ENCODE results near the gene COX6A1.
A peak's percentile ranks its signal among the peaks of the same experiment; 100 is the strongest.

Gene COX6A1

DNA sequence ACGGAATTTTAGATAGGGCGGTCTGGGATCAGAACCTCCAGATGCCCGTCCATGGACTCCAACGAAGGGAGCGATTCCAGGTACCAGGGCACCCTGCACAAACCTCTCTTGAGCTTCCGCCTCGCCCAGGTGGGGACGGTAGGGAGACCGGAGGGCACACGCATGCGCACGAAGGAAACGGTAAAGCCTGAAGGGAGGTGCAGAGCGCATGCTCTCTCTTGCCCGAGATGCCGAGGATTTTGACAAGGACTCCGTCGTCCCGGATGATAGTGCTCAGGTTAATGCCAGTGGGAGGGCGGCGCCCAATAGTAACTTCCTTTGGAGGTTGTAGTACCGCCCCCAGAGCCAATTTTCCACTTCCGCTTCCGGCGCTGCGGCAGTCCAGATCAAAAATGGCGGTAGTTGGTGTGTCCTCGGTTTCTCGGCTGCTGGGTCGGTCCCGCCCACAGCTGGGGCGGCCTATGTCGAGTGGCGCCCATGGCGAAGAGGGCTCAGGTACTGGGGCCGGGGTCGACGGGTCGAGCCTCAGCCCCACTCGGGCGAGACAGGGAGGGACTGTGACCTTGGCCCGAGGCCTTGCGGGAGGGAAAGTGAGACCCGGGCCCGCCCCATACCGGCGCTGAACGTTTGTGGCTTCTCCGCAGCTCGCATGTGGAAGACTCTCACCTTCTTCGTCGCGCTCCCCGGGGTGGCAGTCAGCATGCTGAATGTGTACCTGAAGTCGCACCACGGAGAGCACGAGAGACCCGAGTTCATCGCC lies at the start of gene COX6A1:
TSS of gene COX6A1 (plus strand) at position 379 of the 760 bp plus-strand sequence. CDS start at position 393, 14 bp downstream.
- DNase-seq (ENCODE audit: low read depth in 2 of 2): peak; percentile 94 to 99

DNA sequence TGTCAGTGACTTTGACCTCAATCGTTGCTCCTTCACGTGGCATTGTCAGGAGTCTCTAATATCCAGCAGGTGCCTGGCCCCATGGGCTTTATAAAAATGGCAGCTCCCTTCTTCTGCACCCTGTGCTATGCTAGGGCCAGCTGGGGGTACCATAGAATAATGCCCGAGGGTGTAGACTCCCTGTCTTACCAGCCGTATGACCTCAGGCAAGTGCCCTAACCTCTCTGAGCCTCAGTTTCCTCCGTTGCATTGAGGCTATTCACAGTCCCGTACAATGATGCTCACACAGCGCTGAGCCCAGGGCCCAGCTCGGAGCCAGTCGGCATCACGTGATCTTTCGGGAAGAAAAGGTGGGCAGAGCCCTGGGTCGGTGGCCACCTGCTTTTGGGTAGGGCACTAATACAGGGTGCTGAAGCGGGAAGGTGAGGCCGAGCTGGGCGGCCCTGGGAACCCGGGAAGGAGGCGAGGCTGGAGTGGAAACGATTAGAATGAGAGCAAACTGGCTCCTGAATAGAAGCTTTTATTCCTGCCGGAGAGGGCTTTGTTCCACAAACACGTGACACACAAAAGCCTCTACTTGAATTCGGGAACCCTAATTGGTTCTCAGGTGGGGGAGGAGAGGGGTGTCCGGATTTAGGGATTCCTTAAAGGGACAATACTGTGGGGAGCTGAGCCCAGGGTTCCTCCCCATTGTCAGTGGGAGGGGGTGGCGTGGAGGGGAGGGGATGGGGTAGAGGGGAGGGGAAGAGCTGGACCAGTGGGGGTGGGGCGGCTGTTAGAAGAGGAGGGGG lies 49.0 kb upstream of the COX6A1 start:
- DNase-seq (ENCODE audit: low read depth in 2 of 2): no peak

DNA sequence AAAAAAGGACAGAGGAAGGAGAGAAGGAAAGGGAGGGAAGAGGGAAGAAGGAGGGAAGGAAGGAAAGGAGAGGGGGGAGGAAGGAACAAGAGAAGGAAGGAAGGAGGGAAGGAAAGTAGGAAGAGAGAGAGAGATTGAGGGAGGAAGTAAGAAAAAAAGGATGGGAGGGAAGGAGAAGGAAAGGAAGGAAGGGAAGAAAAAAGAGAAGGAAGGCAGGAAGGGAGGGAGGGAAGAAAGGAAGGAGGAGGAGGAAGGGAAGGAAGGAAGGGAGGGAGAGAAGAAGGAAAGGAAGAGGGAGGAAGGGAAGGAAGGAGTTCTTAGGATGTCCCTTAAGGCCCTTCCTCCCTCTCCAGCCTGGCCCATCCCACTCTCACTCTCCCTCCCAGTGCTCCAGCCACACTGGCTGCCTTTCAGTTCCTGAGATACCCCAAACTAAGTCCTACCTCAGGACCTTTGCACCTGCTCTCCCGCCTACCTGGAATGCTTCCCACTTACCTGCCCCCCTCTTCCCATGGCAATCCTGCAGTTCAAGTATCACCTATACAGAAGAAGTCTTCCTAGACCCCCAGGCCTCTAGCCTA lies 47.3 kb upstream of the COX6A1 start:
- no peak for DNase-seq (ENCODE audit: low read depth in 2 of 2)

DNA sequence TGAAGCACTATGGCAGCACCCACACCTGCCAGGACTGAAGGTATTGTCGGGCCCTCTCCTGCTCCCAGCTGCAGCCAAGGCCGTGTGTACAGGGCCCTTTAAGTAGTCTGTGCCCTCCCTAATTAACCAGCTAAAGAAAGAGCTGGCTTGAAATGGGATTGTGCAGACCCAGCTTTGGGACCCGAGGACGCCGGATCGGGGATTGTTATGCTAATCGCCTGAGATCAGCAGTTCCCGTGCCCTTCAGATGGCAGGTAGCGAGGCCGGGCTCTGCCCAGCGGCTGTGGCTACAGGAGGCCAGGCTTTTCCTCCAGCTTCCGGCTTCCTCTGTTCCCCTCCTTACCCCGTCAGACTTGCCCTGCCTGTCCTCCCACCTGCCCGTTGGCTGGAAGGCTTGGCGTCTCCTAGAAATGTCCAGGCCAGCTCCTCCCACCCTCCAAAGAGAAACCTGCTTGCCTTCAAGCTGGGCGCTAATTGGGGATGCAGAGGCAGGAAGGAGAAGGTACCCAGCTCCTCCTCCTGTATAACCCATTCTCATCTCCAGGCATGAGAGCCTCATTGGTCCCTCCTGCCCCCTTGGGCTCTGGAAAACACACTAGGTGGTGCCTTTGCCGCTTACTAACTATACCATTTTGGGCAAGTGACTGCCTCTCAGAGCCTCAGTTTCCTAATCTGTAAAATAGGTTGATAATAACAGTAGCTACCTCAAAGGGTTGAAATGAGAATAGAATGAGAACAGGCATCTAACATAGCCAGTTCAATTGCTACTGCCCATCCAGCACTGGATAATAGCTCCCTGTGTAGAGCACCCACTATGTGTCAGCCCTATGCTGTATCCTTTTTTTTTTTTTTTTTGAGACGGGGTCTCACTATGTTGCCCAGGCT lies 43.2 kb upstream of the COX6A1 start:
- no peak for DNase-seq (ENCODE audit: low read depth in 2 of 2)

DNA sequence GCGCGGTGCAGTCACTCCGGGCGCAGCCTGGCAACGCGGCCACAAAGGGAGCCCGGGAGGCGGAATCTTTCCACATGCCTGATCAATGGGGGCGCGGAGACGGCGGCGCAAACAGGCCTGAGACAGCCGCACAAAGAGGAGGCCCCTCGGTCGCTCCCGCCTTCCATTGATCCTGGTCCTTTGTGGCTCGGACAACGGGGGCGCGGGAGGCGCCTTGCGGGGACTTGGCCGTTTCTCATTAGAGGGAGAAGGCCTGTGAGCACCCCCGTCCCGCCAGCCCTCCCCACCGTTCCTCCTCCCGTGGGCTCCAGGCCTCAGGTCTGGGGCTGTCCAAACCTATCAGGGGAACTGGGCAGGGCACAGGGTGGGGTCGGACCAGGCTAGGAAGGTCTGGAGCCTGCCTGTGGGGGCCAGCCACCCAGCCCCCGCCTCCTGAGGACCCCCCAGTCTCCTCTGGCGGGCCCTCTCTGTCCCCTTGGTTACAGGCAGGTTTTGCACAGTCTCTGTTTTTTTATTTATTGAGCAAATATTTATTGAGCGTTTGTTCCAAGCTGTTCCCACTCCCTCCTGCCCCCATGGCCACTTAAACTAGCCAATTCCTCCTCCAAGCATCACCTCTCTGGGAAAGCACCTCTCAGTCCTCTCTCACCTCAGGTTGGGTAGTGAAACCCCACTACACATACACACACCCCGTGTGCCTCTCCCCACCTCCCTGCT lies 39.9 kb upstream of the COX6A1 start:
- DNase-seq (ENCODE audit: low read depth in 2 of 2): no peak

DNA sequence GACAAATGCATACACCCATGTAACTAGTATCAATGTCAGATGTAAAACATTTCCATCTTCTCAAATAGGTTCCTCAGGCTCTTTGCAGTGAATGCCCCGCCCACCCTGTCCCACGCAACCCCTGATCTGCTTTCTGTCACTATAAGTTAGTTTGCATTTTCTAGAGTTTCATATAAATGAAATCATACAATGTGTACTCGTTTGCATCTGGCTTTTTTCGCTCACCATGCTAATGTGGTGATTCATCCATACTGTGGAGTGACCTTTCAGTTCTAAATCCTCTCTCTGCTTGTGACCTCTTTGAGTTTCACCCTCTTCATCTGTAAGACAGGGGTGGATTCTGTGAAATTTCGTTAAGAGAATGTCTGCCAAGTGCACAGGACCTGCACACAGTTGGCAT lies 38.4 kb upstream of the COX6A1 start:
- DNase-seq (ENCODE audit: low read depth in 2 of 2): no peak

DNA sequence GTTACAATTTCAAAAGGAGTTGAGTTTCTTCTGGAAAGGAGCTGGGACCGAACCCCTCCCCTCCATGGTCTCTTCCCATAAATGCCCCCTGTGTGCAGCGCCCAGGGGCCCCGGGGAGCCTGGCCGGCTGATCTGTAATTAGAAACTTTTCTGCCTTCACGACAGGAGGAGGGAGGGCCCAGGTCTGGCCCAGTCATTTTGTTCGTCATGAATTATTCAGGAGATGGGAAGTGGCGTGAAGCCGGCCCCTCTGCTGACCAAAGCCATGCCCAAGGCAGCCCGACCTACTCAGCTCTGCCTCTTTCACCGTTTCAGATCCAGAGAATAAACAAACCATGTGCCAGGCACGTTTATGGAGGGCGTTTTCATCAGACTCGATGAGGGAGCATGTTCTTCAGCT lies 35.7 kb upstream of the COX6A1 start:
- DNase-seq (ENCODE audit: low read depth in 2 of 2): no peak

DNA sequence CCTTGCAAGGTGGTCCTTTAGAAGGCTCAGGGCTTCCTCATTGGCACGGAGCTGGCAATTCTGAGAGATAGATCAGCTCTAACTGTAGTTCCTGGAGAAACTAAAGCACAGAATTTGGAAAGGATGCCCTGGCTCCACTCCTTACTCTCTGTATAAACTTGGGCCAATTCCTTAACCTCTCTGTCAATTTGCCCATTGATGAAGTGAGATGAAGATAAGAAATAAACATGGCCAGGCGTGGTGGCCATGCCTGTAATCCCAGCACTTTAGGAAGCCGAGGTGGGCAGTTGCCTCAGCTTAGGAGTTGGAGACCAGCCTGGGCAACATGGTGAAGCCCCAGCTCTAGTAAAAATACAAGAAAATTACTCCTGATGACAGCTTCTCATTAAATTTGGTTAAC lies 34.0 kb upstream of the COX6A1 start:
- no peak for DNase-seq (ENCODE audit: low read depth in 2 of 2)

DNA sequence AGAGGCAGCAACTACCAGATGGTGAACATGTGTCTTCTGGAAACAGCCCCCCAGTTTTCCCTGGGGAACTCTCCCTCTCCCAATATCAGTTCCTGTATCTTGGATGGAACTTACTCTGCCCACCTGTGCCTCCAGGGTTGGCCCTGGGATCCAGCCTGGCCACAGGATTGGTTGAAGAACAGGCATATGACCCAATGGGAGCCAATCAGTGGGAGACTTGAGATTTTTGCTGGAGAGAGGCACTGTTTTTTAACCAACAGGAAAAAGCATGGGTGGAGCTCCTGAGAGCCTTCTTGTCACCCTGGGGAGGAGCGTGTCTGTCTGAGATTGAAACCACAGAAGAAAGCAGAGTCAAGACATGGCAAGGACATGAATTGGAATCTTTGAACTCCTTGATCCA lies 33.6 kb upstream of the COX6A1 start:
- DNase-seq (ENCODE audit: low read depth in 2 of 2): no peak

DNA sequence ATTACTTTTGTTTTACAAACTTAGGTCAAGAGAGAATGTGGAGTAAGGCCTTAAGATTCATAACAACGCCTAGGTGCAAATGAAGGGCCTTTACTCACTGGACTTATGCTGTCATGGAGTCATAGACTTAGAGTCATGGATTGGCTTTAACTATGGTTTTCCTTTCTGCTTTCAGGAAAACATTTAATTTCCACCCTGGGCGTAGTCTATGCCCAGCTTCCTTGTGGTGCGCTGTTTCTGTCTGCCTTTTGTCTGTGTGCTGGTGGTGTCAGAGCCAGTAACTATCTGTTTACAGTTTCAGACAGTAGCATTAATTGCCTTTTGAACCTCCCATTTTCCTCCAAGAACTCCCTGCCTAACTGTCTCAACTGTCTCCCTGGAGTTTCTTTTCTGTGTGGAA lies 31.8 kb upstream of the COX6A1 start:
- DNase-seq (ENCODE audit: low read depth in 2 of 2): no peak

DNA sequence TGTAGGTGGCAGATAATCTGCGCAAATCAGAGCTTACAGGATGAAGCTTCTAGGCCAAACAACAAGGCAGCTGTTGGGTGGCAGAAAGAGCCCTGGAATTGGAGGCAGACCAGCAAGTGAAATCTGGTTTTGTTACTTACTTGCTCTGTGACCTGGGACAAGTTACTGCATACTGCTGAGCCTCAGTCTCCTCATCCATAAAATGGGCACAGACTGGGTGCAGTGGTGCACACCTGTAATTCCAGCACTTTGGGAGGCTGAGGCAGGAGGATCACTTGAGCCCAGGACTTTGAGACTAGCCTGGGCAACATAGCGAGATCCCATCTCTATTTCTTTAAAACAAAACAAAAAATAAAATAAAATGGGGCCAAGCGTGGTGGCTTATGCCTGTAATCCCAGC lies 31.4 kb upstream of the COX6A1 start:
- no peak for DNase-seq (ENCODE audit: low read depth in 2 of 2)

DNA sequence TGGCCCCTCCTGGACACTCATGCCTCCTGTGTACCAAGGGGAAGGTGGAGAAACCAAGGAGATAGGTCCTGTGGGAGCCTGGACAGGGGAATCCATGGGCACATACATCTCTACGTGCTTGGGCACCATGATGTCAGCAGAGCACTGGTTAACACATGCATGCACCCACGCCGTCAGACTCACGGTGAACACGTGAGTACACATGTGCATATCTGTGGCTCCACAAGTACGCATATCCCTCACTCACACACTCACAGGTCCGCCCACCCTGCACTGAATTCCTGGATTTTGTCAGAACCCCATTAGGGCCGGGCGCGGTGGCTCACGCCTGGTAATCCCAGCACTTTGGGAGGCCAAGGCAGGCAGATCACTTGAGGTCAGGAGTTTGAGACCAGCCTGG lies 29.1 kb upstream of the COX6A1 start:
- DNase-seq (ENCODE audit: low read depth in 2 of 2): no peak

DNA sequence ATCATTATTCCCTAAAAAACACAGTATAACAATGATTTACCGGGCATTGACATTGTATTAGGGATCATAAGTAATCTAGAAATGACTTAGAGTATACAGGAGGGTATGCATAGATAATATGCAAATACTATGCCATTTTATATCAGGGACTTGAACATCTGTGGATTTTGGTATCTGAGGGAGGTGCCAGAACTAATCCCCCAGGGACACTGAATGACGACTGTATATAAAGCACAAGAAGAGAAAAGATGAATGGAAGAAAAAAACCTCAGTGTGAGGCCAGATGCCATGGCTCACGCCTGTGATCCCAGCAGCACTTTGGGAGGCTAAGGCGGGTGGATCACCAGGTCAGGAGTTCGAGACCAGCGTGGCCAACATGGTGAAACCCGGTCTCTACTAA lies 25.5 kb upstream of the COX6A1 start:
- no peak for DNase-seq (ENCODE audit: low read depth in 2 of 2)

DNA sequence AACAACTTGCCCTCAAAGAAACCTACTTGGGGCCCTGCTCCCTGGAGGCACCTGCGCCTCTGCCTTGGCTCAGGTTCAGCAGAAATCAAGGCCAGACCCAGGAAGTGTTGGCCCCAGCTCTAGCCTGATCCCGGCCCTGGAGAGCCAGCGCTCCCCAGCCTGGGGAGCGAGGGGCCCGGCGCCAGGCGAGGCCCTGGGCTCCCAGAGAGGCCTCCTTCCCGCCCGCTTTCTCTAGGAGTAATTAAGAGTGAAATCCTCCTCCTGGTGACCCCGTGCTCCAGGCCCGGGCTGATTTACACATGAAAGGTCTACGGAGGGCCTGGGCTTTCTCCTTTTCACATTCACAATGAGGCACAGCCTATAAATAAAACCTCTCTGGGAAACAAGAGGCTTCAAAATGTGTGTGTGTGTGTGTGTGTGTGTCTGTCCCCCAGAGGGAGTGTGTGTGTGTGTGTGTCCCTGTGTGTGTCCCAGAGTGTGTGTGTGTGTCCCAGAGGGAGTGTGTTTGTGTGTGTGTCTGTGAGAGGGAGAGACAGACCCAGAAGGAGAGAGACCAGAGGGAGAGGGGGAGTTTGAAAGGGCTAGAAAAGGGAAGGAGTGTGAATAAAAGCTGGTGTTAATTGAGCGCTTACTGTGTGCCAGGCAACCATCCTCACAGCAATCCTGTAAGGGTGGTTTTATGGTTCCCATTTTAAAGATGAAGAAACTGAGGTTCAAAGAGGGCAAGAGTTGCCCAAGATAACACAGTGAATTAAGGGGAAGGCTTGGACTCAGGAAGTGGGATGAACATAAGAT lies 23.8 kb upstream of the COX6A1 start:
- no peak for DNase-seq (ENCODE audit: low read depth in 2 of 2)

DNA sequence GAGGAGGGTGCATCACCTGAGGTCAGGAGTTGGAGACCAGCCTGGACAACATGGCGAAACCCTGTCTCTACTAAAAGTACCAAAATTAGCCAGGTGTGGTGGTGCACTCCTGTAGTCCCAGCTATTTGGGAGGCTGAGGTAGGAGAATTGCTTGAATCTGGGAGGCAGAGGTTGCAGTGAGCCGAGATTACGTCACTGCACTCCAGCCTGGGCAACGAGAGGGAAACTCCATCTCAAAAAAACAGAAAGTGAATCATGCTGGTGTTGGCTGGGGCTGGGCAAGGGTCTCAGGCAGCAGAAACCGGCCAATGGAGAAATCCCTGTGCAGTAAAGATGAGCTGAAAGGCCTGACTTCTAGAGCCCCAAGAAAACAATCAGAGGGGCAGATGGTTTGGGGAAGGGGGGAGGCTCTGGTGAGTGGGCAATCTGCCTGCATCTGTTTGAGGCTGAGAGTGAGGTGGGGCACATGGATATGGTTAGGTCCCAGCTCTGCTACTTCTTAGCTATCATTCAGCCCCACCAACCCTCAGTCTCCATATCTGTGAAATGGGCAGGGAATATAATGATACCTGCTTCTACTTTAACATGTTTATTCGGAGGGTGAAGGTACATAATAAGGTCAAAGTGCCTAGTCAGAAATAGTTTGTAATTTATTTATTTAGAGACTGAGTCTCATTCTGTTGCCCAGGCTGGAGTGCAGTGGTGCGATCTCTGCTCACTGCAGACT lies 21.3 kb upstream of the COX6A1 start:
- DNase-seq (ENCODE audit: low read depth in 2 of 2): no peak

DNA sequence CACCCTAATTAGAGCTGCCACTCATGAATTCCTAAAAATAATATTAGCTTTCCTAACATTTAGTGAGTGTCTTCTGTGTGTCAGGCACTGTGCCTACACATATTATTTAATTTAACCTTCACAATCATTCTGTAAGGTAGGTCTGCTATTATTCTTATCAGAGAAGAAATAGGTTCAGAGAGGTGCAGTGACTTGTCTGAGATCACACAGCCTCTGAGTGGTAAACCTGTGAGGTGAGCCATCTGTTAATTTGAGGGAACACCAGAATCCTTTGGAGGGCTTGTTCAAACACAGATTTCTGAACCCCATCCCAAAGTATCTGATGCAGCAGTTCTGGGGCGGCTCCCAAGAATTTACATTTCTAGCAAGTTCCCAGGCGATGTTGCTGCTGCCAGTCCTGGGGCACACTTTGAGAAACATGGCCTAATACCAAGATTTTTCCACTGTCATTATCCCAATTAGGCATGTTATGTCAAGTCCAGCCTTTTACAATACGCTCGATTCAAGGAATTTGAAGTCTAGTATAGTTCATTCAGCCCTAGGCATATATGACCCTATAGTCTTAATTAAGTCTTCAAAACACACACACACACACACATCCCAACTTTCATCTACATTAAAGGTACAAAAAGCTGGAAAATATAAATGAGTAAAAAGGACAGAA lies 19.9 kb upstream of the COX6A1 start:
- DNase-seq (ENCODE audit: low read depth in 2 of 2): no peak

DNA sequence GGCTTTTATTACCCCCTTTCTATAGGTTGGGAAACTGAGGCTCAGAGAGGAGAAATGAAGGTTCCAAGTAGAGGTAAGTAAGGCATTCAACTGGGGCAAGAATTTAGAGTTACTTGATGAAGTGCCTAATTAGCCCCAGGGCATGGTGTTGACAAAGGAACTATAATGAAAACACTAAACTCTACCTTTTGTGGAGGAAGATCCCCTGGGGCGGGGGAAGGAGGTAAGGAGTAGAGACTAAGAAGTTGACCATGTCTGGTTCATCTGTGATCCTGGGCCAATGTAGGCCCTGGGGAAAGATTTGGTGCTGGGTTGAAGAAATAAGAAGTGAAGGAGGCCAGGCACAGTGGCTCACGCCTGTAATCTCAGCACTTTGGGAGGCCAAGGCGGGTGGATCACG lies 16.2 kb upstream of the COX6A1 start:
- DNase-seq (ENCODE audit: low read depth in 2 of 2): no peak

DNA sequence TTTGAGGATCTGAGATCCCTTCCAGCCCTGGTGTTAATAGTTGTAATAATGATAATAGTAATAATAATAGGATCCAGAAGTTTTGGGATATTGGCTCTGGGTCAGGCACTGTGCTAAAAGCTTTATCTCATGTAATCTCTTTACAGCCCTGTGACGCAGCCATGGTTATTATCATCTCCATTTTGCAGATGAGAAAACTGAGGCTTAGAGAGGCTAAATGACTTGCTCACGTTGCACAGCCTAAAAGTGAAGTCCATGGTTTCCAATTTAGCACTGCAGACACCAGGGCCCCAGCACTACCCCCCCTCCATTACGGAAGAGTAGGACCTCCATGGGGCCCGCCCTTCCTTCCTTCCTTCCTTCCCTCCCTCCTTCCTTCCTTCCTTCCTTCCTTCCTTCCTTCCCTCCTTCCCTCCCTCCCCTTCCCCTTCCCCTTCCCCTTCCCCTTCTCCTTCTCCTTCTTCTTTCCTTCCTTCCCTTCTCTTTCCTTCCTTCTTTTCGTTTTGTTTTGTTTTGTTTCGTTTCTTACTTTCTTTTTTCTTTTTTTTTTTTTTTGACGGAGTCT lies 14.9 kb upstream of the COX6A1 start:
- no peak for DNase-seq (ENCODE audit: low read depth in 2 of 2)

DNA sequence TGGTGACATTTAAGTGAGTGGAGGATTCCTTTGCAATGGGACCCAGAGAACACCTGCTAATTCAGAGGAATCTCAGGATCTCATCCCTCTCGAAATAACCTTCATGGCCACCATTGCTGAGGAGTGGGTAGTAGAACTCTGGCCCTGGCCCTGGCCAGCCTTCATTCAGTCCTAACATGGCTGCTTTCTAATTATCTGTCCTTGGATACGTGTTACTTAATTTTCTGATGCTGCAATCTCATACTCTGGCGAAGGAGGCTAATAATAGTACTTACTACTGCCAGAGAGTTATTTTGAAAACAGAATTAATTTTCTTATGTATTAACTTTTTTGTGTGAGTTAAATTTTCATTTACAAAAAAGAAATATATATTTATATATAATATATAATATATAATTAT lies 12.1 kb upstream of the COX6A1 start:
- no peak for DNase-seq (ENCODE audit: low read depth in 2 of 2)
